Neural progenitor cell (in vitro differentiated cells): ENCODE measurements around the gene IFT20. TPM values are rescaled to one million over a fixed set of nuclear protein-coding genes. Genes with fewer than 3 reads are reported as not detected.

Source experiments
- DNase-seq: peaks from one replicate; pipeline ENCODE4 v3.0.0-alpha.2; 2016; ENCODE audit warnings: low spot score
- H2AFZ ChIP-seq: fragments of 200-600 bp; sonication (generic); replicated peaks from 2 replicates; pipeline ENCODE4 v1.6.1; 2016; ENCODE audit warnings: antibody characterized with exemption
- H3F3A ChIP-seq: fragments of 200-600 bp; sonication (generic); 2 replicates; pipeline ENCODE4 v1.6.1; 2016; ENCODE audit warnings: antibody characterized with exemption, low read depth
- H3K27ac ChIP-seq: fragments of 200-600 bp; sonication (generic); 2 replicates; pipeline ENCODE4 v1.5.1; 2016; ENCODE audit warnings: mild to moderate bottlenecking
- H3K27me3 ChIP-seq: fragments of 200-600 bp; sonication (generic); 2 replicates; pipeline ENCODE4 v1.6.1; 2016; ENCODE audit warnings: mild to moderate bottlenecking, moderate library complexity
- H3K36me3 ChIP-seq: fragments of 200-600 bp; sonication (generic); 2 replicates; pipeline ENCODE4 v1.5.1; 2016
- H3K4me1 ChIP-seq: fragments of 200-600 bp; sonication (generic); 2 replicates; pipeline ENCODE4 v1.6.1; 2016; ENCODE audit warnings: mixed run types
- H3K4me2 ChIP-seq: fragments of 200-600 bp; sonication (generic); 2 replicates; pipeline ENCODE4 v1.6.1; 2016
- H3K4me3 ChIP-seq: fragments of 200-600 bp; sonication (generic); 2 replicates; pipeline ENCODE4 v1.5.1; 2016
- H3K79me2 ChIP-seq: fragments of 200-600 bp; sonication (generic); 2 replicates; pipeline ENCODE4 v1.6.1; 2016; ENCODE audit warnings: low read depth
- H3K9ac ChIP-seq: fragments of 200-600 bp; sonication (generic); 2 replicates; pipeline ENCODE4 v1.6.1; 2016
- H3K9me3 ChIP-seq: fragments of 200-600 bp; sonication (generic); 2 replicates; pipeline ENCODE4 v1.5.1; 2016; ENCODE audit warnings: low read depth
- H4K20me1 ChIP-seq: fragments of 200-600 bp; sonication (generic); 2 replicates; pipeline ENCODE4 v1.6.1; 2016; ENCODE audit warnings: low read depth
- H3K27ac Mint-ChIP-seq: 3 replicates; pipeline ENCODE4 v1.8.0; 2021; ENCODE audit warnings: mixed read lengths
- H3K27me3 Mint-ChIP-seq: 2 replicates; pipeline ENCODE4 v1.8.0; 2022; ENCODE audit warnings: low read depth, mild to moderate bottlenecking, inconsistent platforms, moderate library complexity, mixed read lengths; ENCODE audit not compliant: insufficient read depth
- H3K36me3 Mint-ChIP-seq: 3 replicates; pipeline ENCODE4 v1.8.0; 2021; ENCODE audit warnings: mixed read lengths
- H3K4me1 Mint-ChIP-seq: 3 replicates; pipeline ENCODE4 v1.8.0; 2021; ENCODE audit warnings: mixed read lengths
- H3K4me3 Mint-ChIP-seq: 3 replicates; pipeline ENCODE4 v1.8.0; 2021; ENCODE audit warnings: mild to moderate bottlenecking, moderate library complexity, mixed read lengths
- H3K9me3 Mint-ChIP-seq: 3 replicates; pipeline ENCODE4 v1.8.0; 2020; ENCODE audit warnings: mixed read lengths
- CTCF ChIP-seq: fragments of 200-600 bp; sonication (generic); IDR thresholded peaks from 2 replicates; pipeline ENCODE4 v1.5.1; 2017; ENCODE audit warnings: antibody characterized with exemption, mild to moderate bottlenecking
- EZH2 ChIP-seq: fragments of 200-600 bp; sonication (generic); IDR thresholded peaks from 2 replicates; pipeline ENCODE4 v1.6.1; 2017; ENCODE audit warnings: antibody characterized with exemption, mild to moderate bottlenecking, moderate library complexity
- EZH2phosphoT487 ChIP-seq: fragments of 200-600 bp; sonication (generic); IDR thresholded peaks from 2 replicates; pipeline ENCODE4 v1.6.1; 2017; ENCODE audit warnings: antibody characterized with exemption
- total RNA-seq: library from RNA; depleted of rRNA; stranded (reverse); fragments of >200 nt; gene quantifications from 2 replicates; pipeline ENCODE4 v1.2.3, GENCODE V29; 2015; ENCODE audit warnings: low replicate concordance

The IFT20 gene
- total RNA-seq, 1 donor from 2014 or later, result 68.2 TPM

GRCh38 chr17:28381141-28381825, 46.0 kb upstream of the IFT20 start:
- Mint-ChIP-seq H3K27ac (no peak overlapping the region), H3K4me1 (no peaks in the 10 kb centered on the region), H3K9me3 (no peaks in the 10 kb centered on the region), H3K27me3 (peaks cover 4% of the 10 kb centered on the region), H3K36me3 (peaks cover 11% of the 10 kb centered on the region), H3K4me3 (no peak overlapping the region)
- Histone ChIP-seq H3K27me3 (peaks cover 80% of the 10 kb centered on the region), H3K4me3 (peak overlapping the region; percentile 34), H3K79me2 (no peaks in the 10 kb centered on the region), H3K9me3 (no peaks in the 10 kb centered on the region), H3K9ac (no peak overlapping the region), H4K20me1 (peaks cover 55% of the 10 kb centered on the region), H3K36me3 (no peaks in the 10 kb centered on the region), H3K27ac (no peak overlapping the region), H2AFZ (peak overlapping the region; percentile 75), H3F3A (peaks cover 12% of the 10 kb centered on the region), H3K4me2 (peak overlapping the region; percentile 76), H3K4me1 (no peaks in the 10 kb centered on the region)
- TF ChIP-seq EZH2 (peak; percentile 69), CTCF (peak; percentile 71), EZH2phosphoT487 (peak; percentile 80)
- peak; percentile 89 for DNase-seq

GRCh38 chr17:28379814-28380801, 44.8 kb upstream of the IFT20 start:
- H3K27ac Mint-ChIP-seq, result no peak overlapping the region
- Histone ChIP-seq H3K27me3 (peaks cover 75% of the 10 kb centered on the region), H3K4me2 (no peak overlapping the region), H3K9ac (no peak overlapping the region), H4K20me1 (peaks cover 47% of the 10 kb centered on the region), H3K4me1 (no peaks in the 10 kb centered on the region), H3K9me3 (no peaks in the 10 kb centered on the region), H3F3A (peaks cover 12% of the 10 kb centered on the region), H3K79me2 (no peaks in the 10 kb centered on the region), H3K36me3 (no peaks in the 10 kb centered on the region), H3K4me3 (no peak overlapping the region), H3K27ac (no peak overlapping the region), H2AFZ (no peak overlapping the region)
- H3K4me3 Mint-ChIP-seq, result no peak overlapping the region
- no peaks in the 10 kb centered on the region for H3K4me1 Mint-ChIP-seq
- peaks cover 4% of the 10 kb centered on the region for H3K27me3 Mint-ChIP-seq
- no peak for TF ChIP-seq EZH2phosphoT487
- no peak for TF ChIP-seq CTCF
- TF ChIP-seq EZH2, result no peak
- H3K9me3 Mint-ChIP-seq, result no peaks in the 10 kb centered on the region
- no peak for DNase-seq
- H3K36me3 Mint-ChIP-seq, result peaks cover 11% of the 10 kb centered on the region

DNA sequence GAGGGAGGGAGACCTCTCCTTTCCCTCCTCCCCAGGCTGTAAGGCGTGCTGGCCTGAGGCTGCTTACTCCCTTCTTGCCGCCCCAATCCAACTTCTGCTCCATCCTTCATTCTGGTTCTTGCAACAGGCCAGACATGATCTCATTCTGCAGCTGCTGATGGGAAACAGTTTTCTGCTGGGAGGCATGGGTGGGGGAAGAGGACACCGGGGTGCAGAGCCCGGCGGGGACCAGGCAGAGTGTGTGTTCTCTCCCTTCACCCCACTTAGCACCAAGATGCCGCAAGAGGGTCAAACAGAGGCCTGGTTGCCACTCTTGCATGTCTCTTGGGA, 37.6 kb upstream of the IFT20 start:
- TF ChIP-seq EZH2phosphoT487, result no peak
- TF ChIP-seq CTCF, result no peak
- TF ChIP-seq EZH2, result no peak
- Mint-ChIP-seq H3K36me3 (peaks cover 8% of the 10 kb centered on the region), H3K9me3 (no peaks in the 10 kb centered on the region), H3K4me1 (peaks cover 32% of the 10 kb centered on the region), H3K27ac (no peak overlapping the region), H3K4me3 (peak overlapping the region; percentile 88), H3K27me3 (peaks cover 7% of the 10 kb centered on the region)
- Histone ChIP-seq H3K9me3 (no peaks in the 10 kb centered on the region), H3K4me2 (peak overlapping the region; percentile 96), H3K36me3 (no peaks in the 10 kb centered on the region), H3K4me3 (peak overlapping the region; percentile 66), H3K9ac (no peak overlapping the region), H3K79me2 (no peaks in the 10 kb centered on the region), H3F3A (peaks cover 39% of the 10 kb centered on the region), H3K27me3 (peaks cover 40% of the 10 kb centered on the region), H2AFZ (no peak overlapping the region), H3K4me1 (peaks cover 13% of the 10 kb centered on the region), H3K27ac (no peak overlapping the region), H4K20me1 (peaks cover 37% of the 10 kb centered on the region)
- DNase-seq, result no peak
